ENCODE data around the gene HS6ST2.

The HS6ST2 gene

DNA sequence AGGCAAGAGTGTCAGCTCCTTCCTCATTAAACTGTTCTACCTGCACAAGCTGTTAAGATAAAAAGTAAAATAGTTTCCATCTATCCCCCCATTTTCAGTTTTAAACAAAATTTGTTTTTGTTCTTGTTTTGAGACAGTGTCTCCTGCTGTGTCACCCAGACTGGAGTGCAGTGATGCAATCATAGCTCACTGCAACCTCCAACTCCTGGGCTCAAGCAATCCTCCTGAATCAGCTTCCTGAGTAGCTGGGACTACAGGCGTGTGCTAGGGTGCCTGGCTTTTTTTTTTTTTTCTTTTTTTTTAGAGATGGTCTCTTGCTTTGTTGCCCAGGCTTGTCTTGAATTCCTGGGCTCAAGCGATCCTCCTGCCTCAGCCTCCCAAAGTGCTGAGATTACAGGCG is 105.4 kb downstream of the HS6ST2 start:
- in situ Hi-C loops (cut with MboI; ENCODE audit: low sequenced_read_pairs): no loop called here

DNA sequence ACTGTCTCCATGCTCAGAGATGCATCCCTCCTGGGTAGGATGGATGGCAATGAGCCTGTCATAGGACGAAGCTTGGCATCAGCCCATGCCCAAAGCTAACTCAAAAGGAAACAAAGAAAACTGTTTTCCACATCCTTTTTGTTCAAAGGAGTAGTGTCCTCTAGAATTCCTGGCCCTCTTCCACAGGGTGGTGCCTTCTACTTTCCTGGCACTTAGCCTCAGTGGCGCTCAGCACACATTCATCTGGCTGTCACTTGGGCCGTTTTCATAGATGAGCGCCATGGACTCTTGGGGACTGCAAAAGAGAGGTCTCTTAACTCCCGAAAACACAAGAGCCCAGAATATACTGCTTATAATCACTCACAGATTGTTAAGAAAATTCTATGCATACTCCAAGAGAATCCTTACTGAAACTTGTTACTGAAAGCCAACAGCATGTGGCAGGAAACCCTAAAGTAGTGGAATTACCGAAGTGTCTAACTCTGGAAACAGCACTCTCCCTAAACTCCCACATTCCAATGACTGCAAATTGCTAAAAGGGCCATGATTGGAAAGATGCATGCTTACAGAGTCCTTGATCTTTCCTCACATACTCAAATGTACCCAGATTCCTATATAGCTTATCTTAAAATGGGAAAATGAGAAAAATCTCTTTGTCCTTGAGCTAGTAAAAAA is 110.0 kb downstream of the HS6ST2 start:
- in situ Hi-C loops (cut with MboI; ENCODE audit: low sequenced_read_pairs): no loop called here

- in situ Hi-C loops (cut with MboI; ENCODE audit: low sequenced_read_pairs): no loop called here
Observed at GRCh38 chrX:132843363-132843762, 115.1 kb downstream of the HS6ST2 start.

GRCh38 chrX:132842460-132843238 is 115.8 kb downstream of the HS6ST2 start:
- in situ Hi-C loops (cut with MboI; ENCODE audit: low sequenced_read_pairs): no loop called here

DNA sequence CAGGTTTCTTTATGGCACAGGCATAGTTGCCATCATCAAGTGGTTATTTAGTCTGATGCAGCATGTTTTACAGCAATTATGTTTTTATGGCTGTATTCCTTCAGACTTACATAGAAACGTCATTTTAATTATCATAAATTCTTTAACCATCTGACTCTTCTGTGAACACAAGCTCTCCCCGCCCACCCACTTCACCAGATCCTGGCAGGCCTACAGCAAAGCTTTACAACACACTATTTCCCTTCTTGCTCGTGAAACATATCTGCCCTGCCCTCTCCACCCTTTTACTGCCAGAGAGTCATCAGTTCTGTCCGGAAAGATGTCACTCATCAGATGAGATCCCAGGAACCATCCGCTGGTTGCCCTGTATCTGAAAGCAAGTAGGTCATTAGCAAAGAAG is 120.5 kb downstream of the HS6ST2 start:
- in situ Hi-C loops (cut with MboI; ENCODE audit: low sequenced_read_pairs): no loop called here

DNA sequence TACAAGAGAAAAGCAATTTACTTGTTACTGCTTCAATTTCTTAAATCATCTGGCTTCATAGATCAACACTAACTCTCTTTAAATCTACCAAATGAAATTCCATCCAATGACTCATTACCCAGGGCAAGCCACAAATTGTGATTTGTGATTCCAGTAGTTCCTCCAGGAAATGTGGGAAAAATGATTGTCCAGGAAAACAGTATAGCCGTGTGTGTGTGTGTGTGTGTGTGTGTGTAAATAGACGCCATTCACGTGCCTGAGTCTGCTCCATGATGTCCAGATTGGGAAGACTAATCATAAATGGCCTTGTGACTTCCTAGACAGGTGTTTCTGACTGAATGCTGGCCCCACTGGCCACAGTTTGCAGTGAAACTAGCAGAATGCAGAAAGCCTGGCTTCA is 121.3 kb downstream of the HS6ST2 start:
- in situ Hi-C loops (cut with MboI; ENCODE audit: low sequenced_read_pairs): no loop called here

DNA sequence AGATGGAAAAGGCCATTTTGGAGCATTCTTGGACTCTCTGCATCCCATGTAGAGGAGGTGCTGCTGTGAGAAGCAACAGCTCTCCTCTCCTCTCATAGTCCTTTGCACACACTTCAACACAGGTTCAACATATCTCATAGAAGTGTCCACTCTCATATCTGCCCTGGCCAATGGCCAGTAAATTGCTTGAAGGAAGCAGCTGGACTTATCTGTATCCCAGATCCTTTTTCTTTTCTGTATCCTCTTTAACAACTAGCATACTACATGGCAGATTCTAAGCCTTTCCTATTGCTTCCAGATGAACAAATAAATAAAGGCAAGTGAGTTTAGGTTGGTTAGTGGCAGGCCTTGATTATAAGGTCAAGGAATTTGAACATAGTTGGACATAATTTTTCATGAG is 122.0 kb downstream of the HS6ST2 start:
- in situ Hi-C loops (cut with MboI; ENCODE audit: low sequenced_read_pairs): no loop called here

DNA sequence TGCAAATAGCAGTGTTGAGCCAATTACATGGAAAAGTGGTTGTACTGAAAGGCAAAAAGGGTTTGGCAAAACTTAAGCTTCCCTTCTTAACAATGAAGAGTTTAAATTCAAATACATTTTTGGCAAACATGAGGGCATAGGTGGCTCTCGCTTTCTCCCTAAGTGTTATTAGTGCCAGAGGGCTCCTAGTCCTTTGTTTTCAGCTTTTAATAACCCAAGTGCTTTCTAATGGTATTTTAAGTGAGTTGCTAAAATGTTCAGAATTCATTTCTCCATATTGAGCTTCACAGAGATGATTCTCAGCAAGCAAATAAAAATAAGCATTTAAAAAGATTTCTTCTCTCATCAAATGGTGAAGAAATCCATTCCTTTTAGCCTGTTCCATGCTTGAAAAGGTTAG is 123.7 kb downstream of the HS6ST2 start:
- in situ Hi-C loops (cut with MboI; ENCODE audit: low sequenced_read_pairs): no loop called here

DNA sequence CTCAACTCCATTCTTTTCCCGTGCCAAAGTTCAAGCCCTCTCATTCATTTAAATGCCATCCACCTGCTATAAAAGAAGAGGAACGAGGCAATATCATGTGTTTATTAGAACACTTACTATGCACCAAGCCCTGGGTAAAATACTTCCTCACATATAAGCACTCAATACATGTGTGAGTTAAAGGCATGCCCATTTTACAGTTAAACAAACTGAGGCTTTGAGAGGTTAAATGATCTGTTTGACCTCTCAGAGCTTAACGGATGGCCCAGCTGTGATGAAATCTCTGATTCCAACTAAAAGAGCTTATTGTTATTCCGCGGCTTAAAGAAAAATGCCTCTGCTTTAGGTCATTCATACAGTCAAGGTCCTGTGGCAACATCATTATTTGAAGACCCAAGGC is 124.3 kb downstream of the HS6ST2 start:
- in situ Hi-C loops (cut with MboI; ENCODE audit: low sequenced_read_pairs): no loop called here

DNA sequence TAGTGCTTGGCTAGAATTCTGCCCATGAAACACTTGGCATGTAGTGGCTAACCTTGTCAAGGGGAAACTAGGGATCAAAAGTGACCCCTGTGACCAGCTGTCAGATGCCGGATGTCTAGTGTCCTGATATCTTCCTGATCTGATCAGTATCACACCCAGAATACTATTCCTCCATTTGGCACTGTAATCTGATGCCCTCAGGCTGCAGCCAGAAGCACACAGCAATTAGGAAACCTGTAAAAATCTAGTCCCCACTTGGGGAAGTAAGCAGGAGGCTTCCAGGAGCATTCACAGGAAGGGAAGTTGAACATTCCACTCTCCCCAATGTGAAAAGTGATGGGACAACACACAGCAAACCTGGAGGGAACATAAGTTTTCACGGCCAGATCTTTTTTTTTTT is 125.1 kb downstream of the HS6ST2 start:
- in situ Hi-C loops (cut with MboI; ENCODE audit: low sequenced_read_pairs): no loop called here

DNA sequence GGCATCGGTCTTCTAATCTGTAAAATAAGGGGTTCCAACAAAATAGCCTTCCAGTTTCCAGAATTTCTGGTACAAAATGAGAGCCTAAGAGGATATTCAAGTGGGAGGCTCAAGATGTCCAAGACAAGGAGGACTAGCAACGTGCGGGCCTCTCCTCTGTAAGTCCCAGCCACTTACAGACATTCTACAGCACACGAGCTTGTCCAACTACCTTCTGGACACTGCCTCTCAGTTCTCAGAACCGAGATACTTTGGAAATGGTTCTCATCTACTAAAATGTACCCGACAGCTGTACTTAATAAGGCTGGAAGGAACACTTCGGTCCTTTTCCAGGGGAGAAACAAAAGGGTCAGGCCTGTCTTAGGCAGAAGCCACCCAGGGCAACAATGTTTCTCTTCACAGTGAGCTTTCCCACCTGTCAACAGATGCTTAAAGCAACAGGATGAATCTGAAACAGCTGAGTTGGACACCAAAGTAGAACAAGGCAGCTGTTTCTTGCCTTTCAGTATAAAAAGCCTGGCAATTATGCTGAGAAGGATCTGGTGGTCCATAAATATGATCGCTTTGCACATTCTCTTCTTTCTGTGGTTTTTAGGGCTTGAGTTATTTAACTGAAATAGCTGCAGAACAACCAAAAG is 127.0 kb downstream of the HS6ST2 start:
- in situ Hi-C loops (cut with MboI; ENCODE audit: low sequenced_read_pairs): no loop called here

- in situ Hi-C loops (cut with MboI; ENCODE audit: low sequenced_read_pairs): no loop called here
Observed at GRCh38 chrX:132822634-132823012, 135.8 kb downstream of the HS6ST2 start.

DNA sequence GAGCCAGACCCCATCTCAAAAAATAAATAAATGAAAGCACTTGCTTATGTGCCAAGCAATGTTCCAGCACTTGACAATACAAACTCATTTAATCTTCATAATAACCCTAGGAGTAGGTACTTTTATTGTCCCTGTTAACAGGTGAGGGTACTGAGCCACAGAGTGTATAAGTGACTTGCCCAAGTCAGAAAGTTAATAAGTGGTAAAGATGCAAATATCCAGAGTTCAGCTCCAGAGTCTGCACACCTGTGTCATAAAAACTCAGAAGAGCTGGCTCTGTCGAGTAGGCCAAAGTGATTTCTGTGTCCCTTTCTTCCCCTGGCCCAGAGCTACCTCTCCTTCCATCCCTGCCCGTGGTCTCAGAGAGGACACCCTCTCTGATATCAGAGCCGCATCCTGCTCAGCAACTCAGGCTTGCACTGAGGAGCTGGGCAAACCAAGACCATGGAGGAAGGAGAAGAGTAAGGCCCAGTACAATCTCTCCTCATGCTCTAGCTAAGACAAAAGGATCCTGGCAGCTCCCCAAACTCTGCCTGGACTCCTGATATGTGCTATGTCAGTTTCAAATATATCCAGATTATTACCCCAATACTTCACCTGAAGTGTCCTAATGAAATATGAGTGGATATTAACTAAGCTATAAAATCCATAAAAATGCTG is 136.3 kb downstream of the HS6ST2 start:
- in situ Hi-C loops (cut with MboI; ENCODE audit: low sequenced_read_pairs): no loop called here

DNA sequence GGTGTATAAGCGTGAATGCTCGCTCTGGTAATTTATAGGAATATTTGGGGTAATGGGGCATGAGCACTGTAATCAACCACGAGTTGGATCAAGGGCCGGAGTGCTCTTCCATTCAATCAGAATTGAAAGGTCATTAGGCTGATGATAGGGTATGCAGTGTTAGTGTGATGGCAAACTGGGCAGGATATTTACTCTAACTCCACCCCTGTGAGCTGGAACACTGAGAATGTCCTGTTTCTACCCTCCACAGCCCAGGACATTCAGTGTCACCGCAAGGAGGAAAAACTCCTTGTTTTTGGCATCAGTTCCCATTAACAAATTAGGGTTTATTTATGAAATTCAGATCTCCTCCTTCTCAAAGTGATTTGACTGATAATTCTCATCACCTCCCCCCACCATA is 137.8 kb downstream of the HS6ST2 start:
- in situ Hi-C loops (cut with MboI; ENCODE audit: low sequenced_read_pairs): no loop called here

DNA sequence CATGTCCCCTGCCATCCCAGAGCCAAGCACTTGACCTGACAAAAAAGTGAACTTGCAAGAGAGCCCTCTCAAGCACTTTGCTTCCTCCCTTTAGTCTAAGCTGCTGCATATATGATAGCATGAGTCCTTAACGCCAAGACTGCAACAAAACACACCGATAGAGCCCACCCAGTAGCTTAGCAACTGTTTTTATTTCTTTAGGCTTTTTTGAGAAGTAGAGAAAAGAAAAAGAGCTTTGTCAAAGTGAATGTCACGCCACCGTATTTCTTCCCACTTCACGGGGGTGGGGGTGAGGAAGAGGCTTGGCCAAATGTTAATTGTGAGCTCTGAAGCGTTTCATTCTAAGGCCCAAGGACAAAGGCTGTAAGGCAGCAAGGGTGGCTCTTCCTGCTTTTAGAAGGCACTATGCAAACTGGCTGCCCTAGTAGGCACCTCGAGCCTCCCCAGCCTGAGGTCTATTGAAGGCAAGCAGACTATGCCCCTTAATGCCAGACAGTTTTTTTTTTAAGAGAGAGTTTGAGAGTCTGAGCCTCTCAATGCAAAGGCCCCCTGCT is 138.6 kb downstream of the HS6ST2 start:
- in situ Hi-C loops (cut with MboI; ENCODE audit: low sequenced_read_pairs): no loop called here

DNA sequence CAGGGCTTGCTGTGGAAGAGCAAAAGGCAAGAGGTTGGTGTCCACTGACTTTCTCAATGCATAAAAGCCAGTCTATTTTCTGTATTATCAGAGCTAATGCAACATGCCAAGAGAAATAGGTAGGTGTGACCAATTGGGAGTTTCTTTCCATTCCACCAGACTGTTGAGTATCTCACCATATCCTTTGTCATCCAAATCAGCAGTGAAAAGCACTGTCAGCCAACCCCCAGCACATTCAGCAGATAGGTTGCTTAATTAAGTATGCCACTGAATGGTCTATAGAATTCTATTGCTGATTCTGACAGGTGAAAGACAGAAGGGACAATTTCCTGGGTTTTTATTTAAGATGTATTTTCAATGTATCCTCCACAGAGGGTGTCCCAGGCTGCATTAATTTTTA is 139.8 kb downstream of the HS6ST2 start:
- in situ Hi-C loops (cut with MboI; ENCODE audit: low sequenced_read_pairs): no loop called here

GRCh38 chrX:132815643-132816042 is 142.8 kb downstream of the HS6ST2 start:
- in situ Hi-C loops (cut with MboI; ENCODE audit: low sequenced_read_pairs): no loop called here

DNA sequence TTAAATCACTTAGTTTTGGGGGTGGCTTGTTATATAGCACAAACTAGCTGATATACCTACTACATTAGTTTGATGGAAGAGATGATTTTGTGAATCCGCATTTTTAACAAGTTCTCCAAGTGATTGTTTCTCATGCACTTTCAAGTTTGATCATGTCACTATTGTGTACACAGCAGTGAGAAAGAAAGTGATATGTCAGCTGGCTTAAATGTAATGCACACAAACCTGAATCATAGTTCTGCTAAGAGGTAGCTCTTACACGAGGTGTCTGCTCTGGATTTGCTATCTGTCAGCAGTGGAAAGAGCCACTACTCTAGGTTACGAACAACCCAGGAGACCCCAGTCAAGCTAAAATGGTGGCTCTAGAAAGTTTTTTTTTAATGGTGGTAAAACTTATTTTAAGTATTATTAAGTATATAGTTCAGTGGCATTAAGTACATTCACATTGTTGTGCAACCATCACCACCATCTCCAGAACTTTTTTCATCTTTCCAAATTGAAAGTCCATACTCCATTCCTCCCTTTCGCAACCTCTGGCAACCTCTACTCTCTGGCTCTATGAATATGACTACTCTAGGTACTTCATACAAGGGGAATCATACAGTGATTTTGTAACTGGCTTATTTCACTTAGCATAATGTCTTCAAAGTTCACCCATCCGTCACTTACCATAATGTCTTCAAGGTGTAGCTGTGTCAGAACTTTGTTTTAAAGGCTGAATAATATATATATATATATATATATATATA is 147.3 kb downstream of the HS6ST2 start:
- in situ Hi-C loops (cut with MboI; ENCODE audit: low sequenced_read_pairs): no loop called here

- in situ Hi-C loops (cut with MboI; ENCODE audit: low sequenced_read_pairs): no loop called here
Observed at GRCh38 chrX:132810488-132810887, 147.9 kb downstream of the HS6ST2 start.

DNA sequence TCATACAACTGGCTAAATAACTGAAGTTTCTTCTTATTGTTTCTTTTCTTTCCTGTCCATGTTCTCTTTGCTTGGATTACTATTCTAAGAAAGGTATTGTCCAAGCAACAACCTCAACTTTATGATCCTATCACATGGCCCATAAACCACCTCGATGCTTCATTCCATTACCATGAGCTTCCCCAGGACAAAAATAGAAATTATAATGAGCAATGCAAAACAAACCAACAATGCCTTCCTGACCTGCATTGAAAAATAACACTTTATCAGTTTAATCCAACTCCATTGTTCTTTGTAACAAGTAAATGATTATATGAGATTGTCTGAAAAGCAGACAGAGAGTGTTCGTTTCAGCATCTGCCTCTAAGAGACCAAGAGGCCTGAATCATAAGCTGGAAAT is 148.8 kb downstream of the HS6ST2 start:
- in situ Hi-C loops (cut with MboI; ENCODE audit: low sequenced_read_pairs): no loop called here

Data from HL-60/S4 treated with retinoic acid at 250 ng/mL for 4 days and 3 days (cell line).